Breast epithelium (tissue), 4 donors: ENCODE results near the gene SLBP. TPM values are rescaled to one million over a fixed set of nuclear protein-coding genes. Genes with fewer than 3 reads are reported as not detected.

Experiments
- DNase-seq, 2 donors: peaks; one replicate each; pipeline ENCODE4 v3.0.0-alpha.2; 2019; ENCODE audit warnings: low spot score in 2 of 2
- H3K27ac ChIP-seq, 2 donors: fragments of 200-600 bp; sonication (generic) in 1 of 2; one replicate each; pipeline ENCODE4 v1.5.1; 2016 to 2019; ENCODE audit warnings: mild to moderate bottlenecking in 1 of 2
- H3K27me3 ChIP-seq, 2 donors: fragments of 200-600 bp; sonication (generic) in 1 of 2; one replicate each; pipeline versions ENCODE4 v1.5.1 to v1.6.0; 2017 to 2019; ENCODE audit warnings: control low read depth in 1 of 2, mild to moderate bottlenecking in 1 of 2
- H3K36me3 ChIP-seq: fragments of 200-600 bp; one replicate; pipeline ENCODE4 v1.5.1; 2019
- H3K4me1 ChIP-seq, 2 donors: fragments of 200-600 bp; sonication (generic); one replicate each; pipeline ENCODE4 v1.5.1; 2016 to 2019; ENCODE audit warnings: control low read depth in 1 of 2
- H3K4me3 ChIP-seq, 3 donors: fragments of 200-600 bp; sonication (generic); 1 replicate in 2 of 3; 2 replicates in 1 of 3; pipeline ENCODE4 v1.5.1; 2016 to 2019; ENCODE audit warnings: mild to moderate bottlenecking in 3 of 3, moderate library complexity in 2 of 3
- H3K9me3 ChIP-seq, 2 donors: fragments of 200-600 bp; sonication (generic) in 1 of 2; one replicate each; pipeline ENCODE4 v1.5.1; 2016 to 2019; ENCODE audit warnings: control low read depth in 1 of 2
- CTCF ChIP-seq, 3 donors: fragments of 450-650 bp; IDR thresholded peaks; one replicate each; pipeline ENCODE4 v1.5.1; 2016 to 2017; ENCODE audit warnings: antibody characterized with exemption in 3 of 3, mild to moderate bottlenecking in 3 of 3, moderate library complexity in 3 of 3
- POLR2A ChIP-seq: fragments of 450-650 bp; IDR thresholded peaks from one replicate; pipeline ENCODE4 v1.6.1; 2016; ENCODE audit warnings: antibody characterized with exemption, mild to moderate bottlenecking, moderate library complexity
- POLR2AphosphoS5 ChIP-seq, 3 donors: sonication (generic); formaldehyde crosslinking; IDR thresholded peaks; one replicate each; pipeline ENCODE4 v1.6.1; 2017; ENCODE audit warnings: antibody characterized with exemption in 3 of 3
- intact Hi-C: fragments of 100-400 bp; cut with DNase I; formaldehyde crosslinking; loops from one replicate; pipeline ENCODE4 v1.15.1; 2023; ENCODE audit warnings: low total_unique reads
- total RNA-seq, 3 donors: library from RNA; depleted of rRNA; stranded (reverse); fragments of >200 nt; gene quantifications; one replicate each; pipeline ENCODE4 v1.1.0, GENCODE V29; 2016

The SLBP gene
- total RNA-seq, 3 donors from 2014 or later = 45.1 to 52.0 (median 45.6) TPM

GRCh38 chr4:1752284-1753041 is 40.3 kb upstream of the SLBP start:
- H3K4me3 ChIP-seq = peak overlapping the region in 1 of 3 donors; percentile 22
- H3K27ac ChIP-seq = peak overlapping the region; percentile 38 to 50
- no peaks in the 10 kb centered on the region for H3K4me1 ChIP-seq
- no peaks in the 10 kb centered on the region for H3K36me3 ChIP-seq
- intact Hi-C loops = loop anchor here (10.0 kb wide), 1 partner anchor 152 kb away; no protein-coding TSS in a partner anchor
- H3K9me3 ChIP-seq = no peaks in the 10 kb centered on the region
- TF ChIP-seq CTCF (IDR thresholded peaks at IDR 0.05) (no peak), POLR2AphosphoS5 (IDR thresholded peaks at IDR 0.05) (no peak), POLR2A (no peak)
- DNase-seq = peak in 1 of 2 donors; percentile 29
- no peaks in the 10 kb centered on the region for H3K27me3 ChIP-seq

GRCh38 chr4:1751919-1752283 is 39.8 kb upstream of the SLBP start:
- intact Hi-C loops = loop anchor here (10.0 kb wide), 1 partner anchor 153 kb away; no protein-coding TSS in a partner anchor
- no peaks in the 10 kb centered on the region for H3K4me1 ChIP-seq
- no peaks in the 10 kb centered on the region for H3K36me3 ChIP-seq
- peak overlapping the region in 1 of 2 donors; percentile 50 for H3K27ac ChIP-seq
- no peaks in the 10 kb centered on the region for H3K9me3 ChIP-seq
- no peak overlapping the region for H3K4me3 ChIP-seq
- TF ChIP-seq POLR2AphosphoS5 (IDR thresholded peaks at IDR 0.05) = no peak
- TF ChIP-seq POLR2A = no peak
- no peak for TF ChIP-seq CTCF (IDR thresholded peaks at IDR 0.05)
- no peak for DNase-seq
- no peaks in the 10 kb centered on the region for H3K27me3 ChIP-seq

DNA sequence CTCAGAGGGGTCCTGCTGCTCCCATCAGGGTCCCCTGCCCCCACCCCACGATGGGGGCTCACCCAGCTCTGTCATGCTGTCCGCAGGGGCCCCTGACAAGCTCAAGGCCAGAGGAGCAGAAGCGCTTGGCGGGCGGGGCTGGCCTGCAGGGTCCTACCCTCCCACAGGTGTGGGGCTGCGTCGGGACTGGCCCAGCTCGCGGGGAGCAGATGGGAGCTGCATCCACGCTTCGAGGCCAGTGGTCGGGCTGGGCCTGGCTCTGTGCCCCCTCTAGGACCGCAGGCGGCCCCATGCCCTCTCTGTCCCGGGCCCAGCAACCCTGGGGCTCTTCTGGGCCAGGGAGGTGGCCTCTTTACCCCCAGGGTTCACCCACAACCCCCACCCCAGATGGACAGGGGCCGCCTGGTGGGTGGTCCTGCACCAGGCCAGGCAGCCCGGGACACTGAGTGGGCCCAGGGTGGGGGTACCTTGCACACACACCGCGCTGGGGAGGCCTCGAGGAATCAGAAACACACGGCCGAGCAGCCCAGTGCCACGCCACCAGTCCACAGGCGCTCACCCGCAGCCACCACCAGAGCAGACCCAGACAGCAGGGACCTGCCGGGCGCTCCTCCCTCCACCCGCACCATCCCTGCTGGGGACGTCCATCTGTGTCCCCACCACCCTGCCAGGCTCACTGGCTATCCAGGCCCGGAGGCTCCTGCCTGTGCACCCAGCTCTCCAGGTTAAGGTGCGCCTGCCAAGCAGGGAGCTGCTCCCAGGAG is 39.2 kb upstream of the SLBP start:
- intact Hi-C loops = loop anchor here (10.0 kb wide), 1 partner anchor 153 kb away; no protein-coding TSS in a partner anchor
- Histone ChIP-seq H3K4me3 (no peak overlapping the region), H3K9me3 (no peaks in the 10 kb centered on the region), H3K27ac (no peak overlapping the region), H3K36me3 (no peaks in the 10 kb centered on the region), H3K27me3 (no peaks in the 10 kb centered on the region), H3K4me1 (no peaks in the 10 kb centered on the region)
- no peak for TF ChIP-seq POLR2AphosphoS5 (IDR thresholded peaks at IDR 0.05)
- no peak for TF ChIP-seq CTCF (IDR thresholded peaks at IDR 0.05)
- no peak for TF ChIP-seq POLR2A
- DNase-seq = no peak

DNA sequence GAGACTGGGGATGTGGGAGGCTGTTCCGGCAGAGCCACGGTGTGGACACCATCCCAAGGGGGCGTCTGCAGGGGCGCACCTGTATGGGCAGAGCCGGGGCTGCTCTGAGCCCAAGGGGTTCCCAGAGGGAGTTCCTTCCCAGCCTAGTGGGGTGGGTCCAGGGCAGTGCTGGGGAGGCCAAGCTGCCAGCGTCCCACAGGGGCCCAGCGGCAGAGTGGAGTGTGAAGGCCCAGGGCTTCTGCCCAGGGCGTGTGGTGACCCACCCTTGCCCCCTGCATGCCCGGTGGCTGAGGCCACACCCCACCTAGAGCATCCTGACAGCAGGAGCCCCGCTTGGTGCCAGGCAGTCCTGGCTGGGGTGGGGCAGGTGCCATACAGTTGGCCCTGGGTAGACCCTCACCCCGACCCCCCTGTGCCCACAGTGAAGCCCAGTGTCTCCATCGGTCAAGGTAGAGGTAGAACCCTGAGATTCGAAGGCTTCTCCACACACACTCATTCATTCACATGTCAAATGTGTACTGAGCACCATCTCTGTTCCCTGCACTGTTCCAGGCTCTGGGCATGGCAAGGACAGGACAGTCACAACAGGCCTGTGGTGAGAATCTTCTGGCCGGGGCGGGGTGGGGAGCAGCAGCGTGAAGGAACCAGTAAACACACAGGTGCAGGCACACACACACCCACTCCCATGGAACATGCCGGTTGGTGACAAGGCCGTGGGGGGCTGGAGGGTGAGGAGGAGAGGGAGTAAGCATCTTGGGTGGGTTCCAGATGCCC is 38.4 kb upstream of the SLBP start:
- intact Hi-C loops = loop anchor here (10.0 kb wide), 1 partner anchor 154 kb away; no protein-coding TSS in a partner anchor
- no peak overlapping the region for H3K27ac ChIP-seq
- no peaks in the 10 kb centered on the region for H3K36me3 ChIP-seq
- no peaks in the 10 kb centered on the region for H3K9me3 ChIP-seq
- no peaks in the 10 kb centered on the region for H3K4me1 ChIP-seq
- TF ChIP-seq CTCF (IDR thresholded peaks at IDR 0.05) (no peak), POLR2AphosphoS5 (IDR thresholded peaks at IDR 0.05) (no peak), POLR2A (no peak)
- H3K27me3 ChIP-seq = no peaks in the 10 kb centered on the region
- H3K4me3 ChIP-seq = no peak overlapping the region
- DNase-seq = no peak
